Activated CD4-positive, alpha-beta T cell treated with anti-CD3 and anti-CD28 coated beads, Interleukin-2, amount 50 U/mL, for 1 hour (primary cell): ENCODE measurements around the gene NPC1L1.

ENCODE experiments used
- DNase-seq: peaks from one replicate; pipeline ENCODE4 v3.0.0-alpha.2; 2020

NPC1L1 gene

DNA sequence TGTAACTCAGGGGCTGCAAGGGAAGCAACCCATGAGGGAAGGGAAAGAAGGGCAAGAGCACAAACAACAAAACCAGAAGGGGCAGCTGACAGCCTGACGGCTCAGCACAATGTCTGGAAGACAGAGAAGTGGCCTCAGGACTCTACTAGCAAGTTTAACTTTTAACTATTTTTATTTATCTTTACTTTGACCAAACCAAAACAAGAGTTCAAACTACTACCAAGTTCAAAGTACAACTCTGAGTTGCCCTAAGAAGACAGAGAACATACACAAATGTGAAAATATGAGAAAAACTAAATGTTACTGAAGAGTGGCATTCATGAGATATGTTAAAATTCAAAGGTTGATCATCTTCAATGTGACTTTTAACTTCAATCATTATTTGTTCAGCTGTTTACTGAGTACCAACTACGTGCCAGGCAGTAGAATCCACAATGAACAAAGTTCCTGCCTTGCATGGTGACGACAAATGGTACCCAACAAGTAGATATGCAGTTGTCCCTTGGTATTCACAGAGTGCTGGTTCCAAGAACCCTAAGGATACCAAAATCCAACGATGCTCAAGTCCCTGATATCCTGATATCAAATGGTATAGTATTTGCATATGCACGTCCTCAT lies 70.4 kb downstream of the NPC1L1 start:
- no peak for DNase-seq

GRCh38 chr7:44470135-44470479 lies 71.0 kb downstream of the NPC1L1 start:
- no peak for DNase-seq

GRCh38 chr7:44469461-44470134 lies 71.5 kb downstream of the NPC1L1 start:
- DNase-seq: no peak

DNA sequence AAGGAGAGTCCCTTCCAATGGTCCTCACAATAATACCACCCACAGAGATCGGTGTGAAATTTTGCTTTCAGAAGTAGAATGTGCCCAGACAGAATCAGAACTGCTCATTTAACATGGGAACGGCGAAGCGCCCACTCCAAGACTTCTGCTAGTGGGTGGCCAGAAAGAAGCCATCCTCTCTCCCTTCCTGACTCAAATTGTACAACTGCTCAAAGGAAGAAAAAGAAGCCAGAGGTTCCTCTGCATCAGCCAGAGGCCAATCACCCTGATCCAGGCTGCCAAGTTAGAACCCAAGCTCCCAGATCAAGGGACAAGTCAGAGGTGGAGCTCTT lies 73.9 kb downstream of the NPC1L1 start:
- DNase-seq: no peak

- no peak for DNase-seq
Measured at GRCh38 chr7:44466300-44467216, 74.6 kb downstream of the NPC1L1 start.

GRCh38 chr7:44465490-44465889 lies 75.6 kb downstream of the NPC1L1 start:
- no peak for DNase-seq

- DNase-seq: no peak
Measured at GRCh38 chr7:44463169-44463808, 77.8 kb downstream of the NPC1L1 start.
